Neutrophil (primary cell): ENCODE data around the gene CHRNA9.
"Not testable (repeated sequence)": the region's sequence is repeated elsewhere in the genome, so short reads cannot be mapped to it uniquely, and the experiment has no call there.

Source experiments
- H3K27ac ChIP-seq: fragments of 200-600 bp; sonication (generic); 2 replicates; pipeline ENCODE4 v1.5.1; 2016; ENCODE audit warnings: mild to moderate bottlenecking, moderate library complexity
- H3K27me3 ChIP-seq: fragments of 200-600 bp; sonication (generic); 2 replicates; pipeline ENCODE4 v1.6.0; 2016; ENCODE audit warnings: mild to moderate bottlenecking
- H3K36me3 ChIP-seq: fragments of 200-600 bp; sonication (generic); 2 replicates; pipeline ENCODE4 v1.5.1; 2017
- H3K4me1 ChIP-seq, 2 experiments: fragments of 200-600 bp in 1 of 2; sonication (generic) in 1 of 2; 1 replicate in 1 of 2; 2 replicates in 1 of 2; pipeline versions ENCODE4 v1.5.1 to v1.6.1; 2013 to 2016; ENCODE audit warnings: low read depth in 1 of 2, low read length in 1 of 2, mild to moderate bottlenecking in 1 of 2, moderate library complexity in 1 of 2; ENCODE audit not compliant: control insufficient read depth in 1 of 2, insufficient read depth in 1 of 2
- H3K4me3 ChIP-seq, 2 experiments: fragments of 200-600 bp in 1 of 2; sonication (generic) in 1 of 2; 1 replicate in 1 of 2; 2 replicates in 1 of 2; pipeline ENCODE4 v1.5.1; 2013 to 2016; ENCODE audit warnings: low read depth in 1 of 2, low read length in 1 of 2, mild to moderate bottlenecking in 1 of 2, moderate library complexity in 1 of 2
- H3K9me3 ChIP-seq: fragments of 200-600 bp; sonication (generic); 2 replicates; pipeline ENCODE4 v1.5.1; 2016
- CTCF ChIP-seq: fragments of 200-600 bp; sonication (generic); IDR thresholded peaks from 2 replicates; pipeline ENCODE4 v1.5.1; 2016; ENCODE audit warnings: antibody characterized with exemption

CHRNA9 gene

GRCh38 chr4:40292313-40292759 lies 42.8 kb upstream of the CHRNA9 start:
- Histone ChIP-seq H3K36me3 (no peaks in the 10 kb centered on the region), H3K9me3 (no peaks in the 10 kb centered on the region), H3K4me3 (no peak overlapping the region), H3K27me3 (no peaks in the 10 kb centered on the region), H3K4me1 (peaks cover 12 to 18% of the 10 kb centered on the region in 2 experiments), H3K27ac (no peak overlapping the region)
- no peak for TF ChIP-seq CTCF

DNA sequence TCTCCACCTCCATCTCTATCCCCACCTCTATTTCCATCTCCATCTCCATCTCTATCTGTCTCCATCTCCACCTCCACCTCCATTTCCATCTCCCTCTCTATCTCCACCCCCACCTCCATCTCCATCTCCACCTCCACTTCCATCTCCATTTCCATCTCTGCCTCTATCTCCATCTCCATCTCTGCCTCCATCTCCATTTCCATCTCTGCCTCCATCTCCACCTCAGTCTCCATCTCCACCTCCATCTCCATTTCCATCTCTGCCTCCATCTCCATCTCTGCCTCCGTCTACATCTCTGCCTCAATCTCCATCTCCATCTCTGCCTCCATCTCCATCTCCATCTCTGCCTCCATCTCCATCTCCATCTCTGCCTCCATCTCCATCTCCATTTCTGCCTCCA lies 40.8 kb upstream of the CHRNA9 start:
- no peak overlapping the region for H3K27ac ChIP-seq
- TF ChIP-seq CTCF: no peak
- no peaks in the 10 kb centered on the region for H3K9me3 ChIP-seq
- H3K4me1 ChIP-seq: peaks cover 16 to 26% of the 10 kb centered on the region in 2 experiments
- H3K4me3 ChIP-seq: no peak overlapping the region
- H3K27me3 ChIP-seq: no peaks in the 10 kb centered on the region
- H3K36me3 ChIP-seq: no peaks in the 10 kb centered on the region

DNA sequence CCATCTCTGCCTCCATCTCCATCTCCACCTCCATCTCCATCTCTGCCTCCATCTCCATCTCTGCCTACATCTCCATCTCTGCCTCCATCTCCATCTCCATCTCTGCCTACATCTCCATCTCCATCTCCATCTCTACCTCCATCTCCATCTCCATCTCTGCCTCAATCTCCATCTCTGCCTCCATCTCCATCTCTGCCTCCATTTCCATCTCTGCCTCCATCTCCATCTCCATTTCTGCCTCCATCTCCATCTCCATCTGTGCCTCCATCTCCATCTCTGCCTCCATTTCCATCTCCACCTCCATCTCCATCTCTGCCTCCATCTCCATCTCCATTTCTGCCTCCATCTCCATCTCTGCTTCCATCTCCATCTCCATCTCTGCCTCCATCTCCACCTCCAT lies 40.1 kb upstream of the CHRNA9 start:
- H3K9me3 ChIP-seq, H3K36me3 ChIP-seq, H3K27ac ChIP-seq, H3K27me3 ChIP-seq, H3K4me3 ChIP-seq: not testable (repeated sequence)
- H3K4me1 ChIP-seq: peaks cover 9 to 20% of the 10 kb centered on the region in 2 experiments

DNA sequence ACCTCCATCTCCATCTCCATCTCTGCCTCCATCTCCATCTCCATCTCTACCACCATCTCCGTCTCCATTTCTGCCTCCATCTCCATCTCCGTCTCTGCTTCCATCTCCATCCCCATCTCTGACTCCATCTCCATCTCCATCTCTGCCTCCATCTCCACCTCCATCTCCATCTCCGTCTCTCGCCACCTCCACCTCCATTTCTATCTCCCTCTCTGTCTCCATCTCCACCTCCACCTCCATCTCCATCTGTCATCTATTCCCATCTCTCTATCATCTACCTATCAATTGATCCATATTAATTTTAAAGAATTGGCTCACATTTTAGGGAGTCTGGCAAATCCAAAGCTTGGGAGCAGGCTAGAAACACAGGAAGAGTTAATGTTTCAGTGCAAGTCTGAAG lies 39.6 kb upstream of the CHRNA9 start:
- Histone ChIP-seq H3K4me1 (peaks cover 9 to 16% of the 10 kb centered on the region in 2 experiments), H3K36me3 (no peaks in the 10 kb centered on the region), H3K4me3 (no peak overlapping the region), H3K27ac (no peak overlapping the region), H3K9me3 (no peaks in the 10 kb centered on the region), H3K27me3 (no peaks in the 10 kb centered on the region)
- no peak for TF ChIP-seq CTCF

GRCh38 chr4:40299126-40299525 lies 36.0 kb upstream of the CHRNA9 start:
- H3K4me1 ChIP-seq: peaks cover 9 to 12% of the 10 kb centered on the region in 2 experiments
- H3K36me3 ChIP-seq: no peaks in the 10 kb centered on the region
- H3K27me3 ChIP-seq: no peaks in the 10 kb centered on the region
- no peak for TF ChIP-seq CTCF
- H3K4me3 ChIP-seq: no peak overlapping the region
- no peaks in the 10 kb centered on the region for H3K9me3 ChIP-seq
- H3K27ac ChIP-seq: no peak overlapping the region

GRCh38 chr4:40299811-40300292 lies 35.3 kb upstream of the CHRNA9 start:
- Histone ChIP-seq H3K4me3 (no peak overlapping the region), H3K4me1 (peaks cover 9 to 12% of the 10 kb centered on the region in 2 experiments), H3K27me3 (no peaks in the 10 kb centered on the region), H3K9me3 (no peaks in the 10 kb centered on the region), H3K36me3 (no peaks in the 10 kb centered on the region), H3K27ac (no peak overlapping the region)
- TF ChIP-seq CTCF: no peak
